AG04449 (cell line): ENCODE data around the gene CTNS.

ENCODE experiments used
- CTCF ChIA-PET: fragments of 350-600 bp; formaldehyde crosslinking; extraction: SDS; loops from one replicate; lab custom pipeline; 2021; ENCODE audit warnings: antibody characterized with exemption; lab: Yijun Ruan, JAX
- POLR2A ChIA-PET: fragments of 400-600, 350-600 bp; formaldehyde crosslinking; extraction: SDS; loops from one replicate; lab custom pipeline; 2020; ENCODE audit warnings: antibody characterized with exemption, inconsistent platforms; lab: Yijun Ruan, JAX
- DNase-seq: peaks from one replicate; pipeline ENCODE4 v3.0.0-alpha.2; 2010; ENCODE audit warnings: low read depth, low spot score
- H3K4me3 ChIP-seq: 2 replicates; pipeline ENCODE4 v1.5.1; 2011; ENCODE audit warnings: low read depth, mild to moderate bottlenecking, control low read depth, low read length
- TF ChIP-seq, protein P1 (sequence below): IDR thresholded peaks from one replicate; pipeline ENCODE4 v1.5.1; 2011; ENCODE audit warnings: mild to moderate bottlenecking, moderate library complexity, low read length, control low read depth, inconsistent platforms; ENCODE audit not compliant: insufficient read depth; ENCODE audit errors: missing control alignments

The CTNS gene

DNA sequence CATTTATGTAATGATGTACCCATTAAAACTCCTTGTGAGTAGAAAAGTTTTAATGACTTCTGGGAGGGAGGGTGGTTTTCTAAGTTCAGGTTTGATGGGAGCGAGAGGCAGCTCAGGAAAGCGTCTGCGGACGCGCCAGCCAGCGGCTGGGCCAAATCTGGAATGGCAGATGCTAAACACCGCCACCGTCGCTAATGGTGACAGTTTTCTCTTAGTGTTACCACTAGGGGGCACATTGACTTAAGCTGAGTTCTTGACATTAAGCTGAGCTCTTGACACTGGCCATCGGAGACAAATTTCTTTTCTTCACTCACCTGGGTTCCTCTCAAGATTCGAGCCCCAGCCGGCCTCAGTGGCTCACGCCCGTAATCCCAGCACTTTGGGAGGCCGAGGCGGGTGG lies 34.1 kb upstream of the CTNS start:
- POLR2A ChIA-PET, result no interaction called here

DNA sequence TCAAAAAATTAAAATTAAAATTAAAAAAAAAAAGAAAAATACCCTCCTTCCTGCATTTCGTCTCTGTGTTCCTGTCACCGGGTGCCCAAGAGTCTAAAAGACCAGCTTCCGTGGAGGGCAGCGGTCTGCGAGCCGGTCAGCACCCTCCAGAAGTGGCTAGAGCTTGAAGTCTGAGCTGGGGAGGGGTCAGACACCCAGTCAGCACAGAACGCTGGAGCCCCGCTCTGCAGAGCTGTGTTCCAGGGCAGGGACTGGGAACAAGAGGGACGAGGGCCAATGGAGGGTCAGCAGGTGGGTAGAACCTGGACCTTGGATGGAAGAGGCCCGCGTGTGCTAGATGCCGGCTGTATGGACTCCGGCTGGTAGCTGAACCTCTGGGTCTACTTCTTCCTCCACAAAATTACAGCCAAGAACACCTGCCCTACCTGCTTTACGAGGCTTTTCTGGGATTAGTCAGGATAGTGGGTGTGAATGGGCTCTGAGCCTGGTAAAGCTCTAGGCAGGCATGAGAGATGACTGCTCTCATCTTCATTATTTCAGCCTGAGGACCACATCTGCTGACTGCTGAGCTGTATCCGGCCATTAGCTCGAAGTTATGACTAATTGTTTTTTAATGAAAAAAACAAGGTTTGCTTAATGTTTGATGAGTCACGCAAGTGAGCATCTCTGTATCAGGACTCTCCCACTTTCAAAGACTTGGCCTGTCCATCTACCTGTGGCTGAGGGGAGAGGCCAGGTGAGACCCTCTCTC lies 33.3 kb upstream of the CTNS start:
- no peak overlapping the region for H3K4me3 ChIP-seq
- TF ChIP-seq, protein P1, sequence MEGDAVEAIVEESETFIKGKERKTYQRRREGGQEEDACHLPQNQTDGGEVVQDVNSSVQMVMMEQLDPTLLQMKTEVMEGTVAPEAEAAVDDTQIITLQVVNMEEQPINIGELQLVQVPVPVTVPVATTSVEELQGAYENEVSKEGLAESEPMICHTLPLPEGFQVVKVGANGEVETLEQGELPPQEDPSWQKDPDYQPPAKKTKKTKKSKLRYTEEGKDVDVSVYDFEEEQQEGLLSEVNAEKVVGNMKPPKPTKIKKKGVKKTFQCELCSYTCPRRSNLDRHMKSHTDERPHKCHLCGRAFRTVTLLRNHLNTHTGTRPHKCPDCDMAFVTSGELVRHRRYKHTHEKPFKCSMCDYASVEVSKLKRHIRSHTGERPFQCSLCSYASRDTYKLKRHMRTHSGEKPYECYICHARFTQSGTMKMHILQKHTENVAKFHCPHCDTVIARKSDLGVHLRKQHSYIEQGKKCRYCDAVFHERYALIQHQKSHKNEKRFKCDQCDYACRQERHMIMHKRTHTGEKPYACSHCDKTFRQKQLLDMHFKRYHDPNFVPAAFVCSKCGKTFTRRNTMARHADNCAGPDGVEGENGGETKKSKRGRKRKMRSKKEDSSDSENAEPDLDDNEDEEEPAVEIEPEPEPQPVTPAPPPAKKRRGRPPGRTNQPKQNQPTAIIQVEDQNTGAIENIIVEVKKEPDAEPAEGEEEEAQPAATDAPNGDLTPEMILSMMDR, result no peak
- ChIA-PET CTCF (interaction anchor here (1.3 to 2.7 kb wide), 4 partner anchors 11 to 45 kb away, joined by 3 to 13 read pairs (median 5); no protein-coding TSS in a partner anchor), POLR2A (interaction anchor here (1.2 kb wide), 1 partner anchor 33 kb away, joined by 4 read pairs; the partner anchor contains the start of genes CTNS and SHPK)
- peak; percentile 24 for DNase-seq

More for the DNA sequence above, 34.1 kb upstream of the CTNS start:
- DNase-seq, result no peak
- TF ChIP-seq, protein P1, result no peak
- CTCF ChIA-PET, result interaction anchor here (1.3 to 2.7 kb wide), 4 partner anchors 11 to 46 kb away, joined by 3 to 13 read pairs (median 5); no protein-coding TSS in a partner anchor
- no peak overlapping the region for H3K4me3 ChIP-seq

DNA sequence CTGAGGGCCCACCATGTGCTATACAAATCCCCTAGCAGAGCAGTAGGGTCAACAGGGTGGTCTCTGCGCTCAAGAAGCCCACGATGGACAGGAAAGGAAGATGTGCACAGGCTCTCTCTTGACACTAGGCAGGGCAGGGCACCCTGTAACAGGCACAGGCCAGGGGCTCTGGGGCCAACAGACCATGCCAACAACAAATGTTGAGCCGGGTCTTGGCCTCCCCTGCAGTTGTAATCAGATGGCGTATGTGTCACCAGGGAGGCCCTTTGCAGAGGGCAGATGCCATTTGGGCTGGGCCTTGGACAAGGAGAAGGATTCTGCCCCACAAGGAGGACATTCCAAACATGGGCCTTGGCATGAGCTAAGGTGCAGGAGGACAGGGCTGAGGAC lies 32.7 kb upstream of the CTNS start:
- DNase-seq, result no peak
- TF ChIP-seq, protein P1, result no peak
- H3K4me3 ChIP-seq, result no peak overlapping the region
- CTCF ChIA-PET, result interaction anchor here (1.4 to 2.7 kb wide), 2 partner anchors 15 to 44 kb away, joined by 4 to 13 read pairs; no protein-coding TSS in a partner anchor
- POLR2A ChIA-PET, result interaction anchor here (1.2 kb wide), 1 partner anchor 32 kb away, joined by 4 read pairs; the partner anchor contains the start of genes CTNS and SHPK

DNA sequence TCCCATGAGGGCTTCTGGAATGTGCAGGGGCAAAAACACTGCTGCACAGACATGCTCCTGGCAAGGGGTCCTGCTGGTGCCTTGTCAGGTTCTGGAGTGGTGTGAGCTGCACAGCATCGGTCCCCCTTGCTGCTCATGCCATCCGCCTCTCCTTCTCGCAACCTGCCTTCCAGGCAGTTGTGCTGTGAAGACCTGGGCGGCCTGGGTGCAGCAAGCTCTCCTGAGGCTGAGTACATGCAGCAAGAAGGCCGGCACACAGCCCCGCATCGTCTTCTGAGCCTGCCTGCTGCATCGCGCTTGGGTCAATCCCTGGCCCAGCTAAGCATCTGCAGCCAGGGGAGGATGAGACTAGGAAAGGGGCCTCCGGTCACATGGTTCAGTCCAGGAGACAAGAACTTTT lies 26.9 kb upstream of the CTNS start:
- ChIA-PET POLR2A (no interaction called here), CTCF (no interaction called here)
- no peak for DNase-seq
- H3K4me3 ChIP-seq, result no peak overlapping the region
- TF ChIP-seq, protein P1, result no peak

DNA sequence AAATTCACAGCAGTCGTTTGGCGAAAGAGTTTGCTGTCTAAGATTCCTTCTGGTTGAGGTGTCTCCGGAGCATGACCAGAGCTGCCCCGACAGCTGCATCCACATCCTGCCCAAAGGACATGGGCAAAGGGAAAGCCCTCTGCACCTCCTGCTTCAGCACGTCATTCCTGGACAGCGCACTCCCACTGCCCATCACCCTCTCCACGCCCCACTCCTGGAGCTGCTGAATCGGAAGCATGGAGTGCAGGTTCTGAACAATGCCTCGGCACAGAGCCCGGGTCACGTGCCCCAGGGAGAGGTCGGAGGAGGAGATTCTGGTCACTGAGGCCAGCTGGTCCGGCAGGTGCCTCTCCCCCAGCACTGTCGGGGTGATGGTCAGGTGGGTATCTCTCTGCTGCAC lies 26.0 kb upstream of the CTNS start:
- DNase-seq, result no peak
- ChIA-PET CTCF (interaction anchor here (1.5 kb wide), 1 partner anchor 13 kb away, joined by 5 read pairs; no protein-coding TSS in a partner anchor), POLR2A (no interaction called here)
- no peak overlapping the region for H3K4me3 ChIP-seq
- TF ChIP-seq, protein P1, result no peak

DNA sequence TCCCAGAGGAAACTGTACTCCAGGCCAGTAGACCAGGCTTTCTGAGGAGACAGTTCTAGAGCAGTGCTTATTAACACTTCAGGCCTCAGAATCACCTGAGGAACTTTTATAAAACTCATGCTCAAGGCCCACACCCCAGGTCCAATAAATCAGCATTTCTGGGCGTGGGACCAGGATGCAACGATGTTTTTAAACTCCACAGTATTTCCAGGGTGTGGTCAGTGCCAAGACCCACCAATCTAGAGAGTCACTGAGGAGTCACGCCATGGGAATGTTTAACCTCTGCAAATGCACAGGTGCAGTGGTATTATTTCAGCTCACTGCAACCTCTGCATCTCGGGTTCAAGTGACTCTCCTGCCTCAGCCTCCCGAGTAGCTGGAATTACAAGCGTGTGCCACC lies 23.4 kb upstream of the CTNS start:
- no peak for DNase-seq
- TF ChIP-seq, protein P1, result no peak
- H3K4me3 ChIP-seq, result no peak overlapping the region
- ChIA-PET POLR2A (no interaction called here), CTCF (no interaction called here)
